Skeletal muscle satellite cell (primary cell): ENCODE measurements around the gene CTSC. TPM values are rescaled to one million over a fixed set of nuclear protein-coding genes. Genes with fewer than 3 reads are reported as not detected.

ENCODE experiments used
- H3K27me3 ChIP-seq: 2 replicates; pipeline ENCODE4 v1.7.0; 2013; ENCODE audit warnings: low read length; ENCODE audit not compliant: control insufficient read depth, insufficient read depth
- H3K36me3 ChIP-seq: 2 replicates; pipeline ENCODE4 v1.7.0; 2013; ENCODE audit warnings: mild to moderate bottlenecking, control low read depth, low read length; ENCODE audit not compliant: insufficient read depth
- H3K4me1 ChIP-seq: 2 replicates; pipeline ENCODE4 v1.7.0; 2013; ENCODE audit warnings: low read length; ENCODE audit not compliant: control insufficient read depth, insufficient read depth
- H3K4me2 ChIP-seq: 2 replicates; pipeline ENCODE4 v1.7.0; 2013; ENCODE audit warnings: mild to moderate bottlenecking, low read length
- H3K4me3 ChIP-seq: 2 replicates; pipeline ENCODE4 v1.7.0; 2013; ENCODE audit warnings: low read length
- H3K9ac ChIP-seq: 2 replicates; pipeline ENCODE4 v1.7.0; 2013; ENCODE audit warnings: mild to moderate bottlenecking, low read depth, low read length, moderate library complexity
- H3K9me3 ChIP-seq: replicated peaks from 2 replicates; pipeline ENCODE4 v1.7.0; 2013; ENCODE audit warnings: mild to moderate bottlenecking, control low read depth, low read length
- total RNA-seq: library from RNA; depleted of rRNA; stranded (reverse); fragments of >200 nt; gene quantifications from 2 replicates; pipeline ENCODE4 v1.2.3, GENCODE V29; 2012; rRNA removed

The CTSC gene
- 165 and 222 TPM in 2 replicates for total RNA-seq

GRCh38 chr11:88337181-88337986, at the start of gene CTSC:
Gene CTSC (minus strand): TSS chr11:88337736. CDS start chr11:88337672, 64 bp downstream.
- peak within 1 kb of the TSS; percentile 87 for H3K4me3 ChIP-seq
- peak within 1 kb of the TSS; percentile 97 for H3K4me2 ChIP-seq
- H3K9ac ChIP-seq, result peak within 1 kb of the TSS; percentile 81
- peaks cover 2% of the 10 kb centered on the region for H3K36me3 ChIP-seq
- no peaks in the 10 kb centered on the region for H3K9me3 ChIP-seq
- H3K27me3 ChIP-seq, result no peaks in the 10 kb centered on the region
- peaks cover 18% of the 10 kb centered on the region for H3K4me1 ChIP-seq

- H3K4me1 ChIP-seq, result peaks cover 6% of the 10 kb centered on the region
- no peaks in the 10 kb centered on the region for H3K36me3 ChIP-seq
- no peak overlapping the region for H3K9ac ChIP-seq
- H3K4me2 ChIP-seq, result no peak overlapping the region
- no peak overlapping the region for H3K4me3 ChIP-seq
- no peaks in the 10 kb centered on the region for H3K27me3 ChIP-seq
- no peaks in the 10 kb centered on the region for H3K9me3 ChIP-seq
Measured at GRCh38 chr11:88384669-88385005, 47.1 kb upstream of the CTSC start.

DNA sequence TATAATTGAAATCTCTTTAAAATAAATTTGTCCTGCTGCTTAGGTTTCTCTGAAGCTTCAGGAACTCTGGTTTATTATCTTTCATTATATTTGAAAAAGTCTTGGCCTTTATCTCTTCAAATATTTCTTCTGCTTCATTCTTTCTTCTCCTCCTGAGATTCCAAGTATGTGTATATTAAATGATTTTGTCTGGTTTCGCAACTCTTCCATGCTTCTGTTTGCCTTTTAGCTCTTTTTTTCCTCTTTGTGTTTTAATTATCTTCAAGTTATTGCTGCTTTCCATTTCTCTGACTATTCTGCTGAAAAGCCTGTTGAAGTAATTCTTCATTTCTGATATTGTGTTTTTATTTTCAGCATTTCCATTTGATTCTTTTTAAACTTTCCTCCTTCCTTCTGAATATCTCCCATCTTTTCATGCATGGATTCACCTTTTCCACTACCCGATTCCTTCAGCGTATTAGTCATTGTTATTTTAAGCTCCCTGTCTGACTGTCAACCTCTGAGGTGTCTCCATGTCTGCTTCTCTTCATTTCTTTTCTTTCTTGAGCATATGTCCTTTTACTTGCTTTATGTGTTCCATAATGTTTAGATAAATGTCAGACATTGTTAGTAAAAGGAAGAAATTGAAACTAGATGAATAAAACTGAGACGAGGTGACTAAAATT, 46.6 kb upstream of the CTSC start:
- Histone ChIP-seq H3K4me3 (no peak overlapping the region), H3K9me3 (no peaks in the 10 kb centered on the region), H3K36me3 (no peaks in the 10 kb centered on the region), H3K4me1 (peaks cover 6% of the 10 kb centered on the region), H3K27me3 (no peaks in the 10 kb centered on the region), H3K4me2 (no peak overlapping the region), H3K9ac (no peak overlapping the region)

GRCh38 chr11:88383447-88383846, 45.9 kb upstream of the CTSC start:
- Histone ChIP-seq H3K9me3 (no peaks in the 10 kb centered on the region), H3K9ac (no peak overlapping the region), H3K36me3 (no peaks in the 10 kb centered on the region), H3K4me1 (peaks cover 6% of the 10 kb centered on the region), H3K4me2 (no peak overlapping the region), H3K4me3 (no peak overlapping the region), H3K27me3 (no peaks in the 10 kb centered on the region)

- Histone ChIP-seq H3K27me3 (no peaks in the 10 kb centered on the region), H3K4me1 (peaks cover 4% of the 10 kb centered on the region), H3K4me3 (no peak overlapping the region), H3K9ac (no peak overlapping the region), H3K9me3 (no peaks in the 10 kb centered on the region), H3K36me3 (no peaks in the 10 kb centered on the region), H3K4me2 (no peak overlapping the region)
Measured at GRCh38 chr11:88379130-88379529, 41.6 kb upstream of the CTSC start.

DNA sequence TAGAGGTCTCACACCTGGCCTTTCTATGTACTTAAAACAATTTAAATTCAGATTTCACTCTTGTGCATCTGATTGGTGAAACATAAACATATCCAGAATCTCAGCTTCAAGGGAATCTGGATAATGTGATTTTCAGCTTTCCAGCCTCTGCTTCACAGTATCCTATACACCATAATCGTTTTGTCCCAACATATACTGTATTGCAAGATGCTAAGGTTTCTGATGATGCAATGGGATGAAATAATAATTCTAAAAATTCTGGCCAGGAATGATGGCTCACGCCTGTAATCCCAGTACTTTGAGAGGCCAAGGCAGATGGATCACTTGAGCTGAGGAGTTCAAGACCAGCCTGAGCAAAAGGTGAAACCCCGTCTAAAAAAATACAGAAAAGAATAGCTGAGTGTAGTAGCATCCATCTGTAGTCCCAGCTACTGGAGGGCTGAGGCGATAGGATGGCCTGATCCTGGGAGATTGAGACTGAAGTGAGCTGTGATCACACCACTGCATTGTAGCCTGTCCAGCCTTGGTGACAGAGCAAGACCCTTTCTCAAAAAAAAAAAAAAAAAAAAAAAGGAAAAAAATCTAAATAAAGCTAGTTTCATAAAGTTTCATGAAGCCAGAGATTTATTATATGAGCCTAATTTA, 41.0 kb upstream of the CTSC start:
- H3K4me1 ChIP-seq, result no peaks in the 10 kb centered on the region
- H3K4me3 ChIP-seq, result no peak overlapping the region
- no peak overlapping the region for H3K9ac ChIP-seq
- H3K36me3 ChIP-seq, result no peaks in the 10 kb centered on the region
- H3K4me2 ChIP-seq, result no peak overlapping the region
- H3K9me3 ChIP-seq, result no peaks in the 10 kb centered on the region
- no peaks in the 10 kb centered on the region for H3K27me3 ChIP-seq

DNA sequence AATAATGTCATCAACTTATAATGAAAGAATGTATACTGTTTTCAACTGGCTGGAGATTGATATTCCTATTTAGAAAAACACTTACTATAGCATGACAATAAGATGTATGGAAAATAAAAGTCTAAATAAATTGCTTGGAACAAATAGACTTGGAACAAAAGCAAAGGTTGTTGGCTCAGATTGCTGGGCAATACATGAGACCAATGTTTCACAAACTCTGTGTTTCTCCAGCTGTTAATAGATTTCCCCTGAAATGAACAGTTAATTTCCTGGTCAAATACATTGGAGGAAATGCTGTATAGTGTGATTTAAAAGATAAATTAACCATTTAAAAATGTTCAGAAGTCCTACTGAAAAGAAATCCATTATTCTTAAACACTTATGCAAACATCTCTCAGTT, 40.1 kb upstream of the CTSC start:
- H3K36me3 ChIP-seq, result no peaks in the 10 kb centered on the region
- H3K4me2 ChIP-seq, result no peak overlapping the region
- H3K4me3 ChIP-seq, result no peak overlapping the region
- no peaks in the 10 kb centered on the region for H3K27me3 ChIP-seq
- H3K9ac ChIP-seq, result no peak overlapping the region
- no peaks in the 10 kb centered on the region for H3K4me1 ChIP-seq
- H3K9me3 ChIP-seq, result no peaks in the 10 kb centered on the region

GRCh38 chr11:88377144-88377543, 39.6 kb upstream of the CTSC start:
- no peak overlapping the region for H3K4me3 ChIP-seq
- no peaks in the 10 kb centered on the region for H3K9me3 ChIP-seq
- H3K27me3 ChIP-seq, result no peaks in the 10 kb centered on the region
- no peaks in the 10 kb centered on the region for H3K36me3 ChIP-seq
- H3K9ac ChIP-seq, result no peak overlapping the region
- no peaks in the 10 kb centered on the region for H3K4me1 ChIP-seq
- H3K4me2 ChIP-seq, result no peak overlapping the region

DNA sequence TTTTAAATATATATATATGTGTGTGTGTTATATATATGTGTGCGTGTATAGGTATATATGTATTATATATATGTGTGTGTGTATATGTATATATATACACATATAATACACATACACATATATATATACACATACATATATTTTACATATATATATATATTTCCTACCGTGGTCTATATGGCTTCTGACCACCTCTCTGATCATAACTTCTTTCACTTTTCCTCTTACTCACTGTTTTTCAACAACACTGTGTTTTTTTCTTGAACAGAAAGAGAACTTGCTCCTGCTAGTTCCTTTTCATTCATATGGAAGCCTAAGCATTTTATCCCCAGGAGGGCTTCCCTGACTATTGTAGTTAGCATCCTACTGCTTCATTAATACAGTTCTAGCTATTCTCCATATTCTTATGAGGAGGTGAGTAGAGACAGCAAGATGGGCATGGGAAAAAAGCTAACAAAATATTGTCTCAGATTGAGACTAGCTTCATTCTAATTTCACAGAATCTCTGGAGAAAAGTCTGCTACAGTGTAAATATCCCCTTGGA, 38.5 kb upstream of the CTSC start:
- Histone ChIP-seq H3K4me1 (no peaks in the 10 kb centered on the region), H3K4me3 (no peak overlapping the region), H3K27me3 (no peaks in the 10 kb centered on the region), H3K4me2 (no peak overlapping the region), H3K9me3 (no peaks in the 10 kb centered on the region), H3K36me3 (no peaks in the 10 kb centered on the region), H3K9ac (no peak overlapping the region)

DNA sequence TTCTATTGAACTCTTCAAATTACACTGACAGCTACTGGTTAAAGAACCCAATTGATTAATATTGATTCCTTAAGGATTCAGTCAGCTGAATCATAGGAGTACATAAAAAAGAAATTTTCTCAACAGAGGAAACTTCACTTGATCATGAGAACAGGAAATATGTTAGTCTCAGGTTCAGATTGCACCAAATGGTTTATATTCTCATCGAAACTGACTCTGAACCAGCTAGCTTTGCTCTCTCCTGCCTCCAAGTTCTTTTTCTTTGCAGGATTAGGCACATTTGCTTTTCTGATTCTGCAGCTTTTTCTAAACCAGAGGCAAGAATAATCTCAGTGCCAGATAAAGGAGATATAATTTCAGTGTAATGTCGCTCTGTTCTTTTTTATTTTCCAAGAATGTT, 33.2 kb upstream of the CTSC start:
- H3K4me2 ChIP-seq, result no peak overlapping the region
- no peak overlapping the region for H3K9ac ChIP-seq
- H3K4me1 ChIP-seq, result no peaks in the 10 kb centered on the region
- H3K27me3 ChIP-seq, result no peaks in the 10 kb centered on the region
- no peaks in the 10 kb centered on the region for H3K36me3 ChIP-seq
- no peak overlapping the region for H3K4me3 ChIP-seq
- no peaks in the 10 kb centered on the region for H3K9me3 ChIP-seq

- Histone ChIP-seq H3K4me1 (peaks cover 10% of the 10 kb centered on the region), H3K27me3 (no peaks in the 10 kb centered on the region), H3K4me2 (no peak overlapping the region), H3K4me3 (no peak overlapping the region), H3K36me3 (no peaks in the 10 kb centered on the region), H3K9ac (no peak overlapping the region), H3K9me3 (no peaks in the 10 kb centered on the region)
Measured at GRCh38 chr11:88367310-88367709, 29.8 kb upstream of the CTSC start.
